OCI-LY7 (cell line): Measurements from ENCODE around the gene CITED2. TPM values are rescaled to one million over a fixed set of nuclear protein-coding genes. Genes with fewer than 3 reads are reported as not detected.

Experiments used
- BruUV-seq: library from RNA; stranded (reverse); fragments of 400-500 nt; replicated peaks from 2 replicates; lab custom pipeline; 2021; lab: Mats Ljungman, UMichigan
- CTCF ChIA-PET: fragments of 300-600 bp; sonication (Branson Sonifier 250); formaldehyde crosslinking; loops from one replicate; lab custom pipeline; 2022; ENCODE audit warnings: antibody characterized with exemption; ENCODE audit not compliant: unreplicated experiment; lab: Charles Lee
- POLR2A ChIA-PET: fragments of 300-600 bp; sonication (Branson Sonifier 250); formaldehyde crosslinking; loops from one replicate; lab custom pipeline; 2022; ENCODE audit warnings: antibody characterized with exemption; lab: Charles Lee
- DNase-seq: peaks from one replicate; pipeline ENCODE4 v3.0.0-alpha.2; 2015; ENCODE audit warnings: low spot score
- H2AFZ ChIP-seq: fragments of 200-600 bp; sonication (generic), shearing (Covaris generic); 2 replicates; pipeline ENCODE4 v1.6.1; 2014; ENCODE audit warnings: mild to moderate bottlenecking, antibody characterized with exemption, low read length, moderate library complexity
- H3K27ac ChIP-seq: fragments of 200-600 bp; sonication (generic); 2 replicates; pipeline ENCODE4 v1.5.1; 2014; ENCODE audit warnings: mixed run types, low read depth, mild to moderate bottlenecking, moderate library complexity, low read length, inconsistent platforms; ENCODE audit not compliant: poor library complexity, severe bottlenecking
- H3K36me3 ChIP-seq: fragments of 200-600 bp; sonication (generic); 2 replicates; pipeline ENCODE4 v1.6.1; 2014; ENCODE audit warnings: mild to moderate bottlenecking, antibody characterized with exemption, low read length, moderate library complexity, mixed read lengths; ENCODE audit not compliant: insufficient read depth
- H3K4me1 ChIP-seq: fragments of 200-600 bp; sonication (generic); 2 replicates; pipeline ENCODE4 v1.5.1; 2014; ENCODE audit warnings: mild to moderate bottlenecking, low read length; ENCODE audit not compliant: insufficient read depth, poor library complexity, severe bottlenecking
- H3K4me2 ChIP-seq: fragments of 200-600 bp; sonication (generic); 2 replicates; pipeline ENCODE4 v1.6.1; 2014; ENCODE audit warnings: mild to moderate bottlenecking, low read length
- H3K4me3 ChIP-seq: fragments of 200-600 bp; sonication (generic); 2 replicates; pipeline ENCODE4 v1.5.1; 2014; ENCODE audit warnings: mild to moderate bottlenecking, low read depth, low read length; ENCODE audit not compliant: poor library complexity, severe bottlenecking
- H3K79me2 ChIP-seq: fragments of 200-600 bp; sonication (generic); 2 replicates; pipeline ENCODE4 v1.6.1; 2016; ENCODE audit warnings: low read depth, mild to moderate bottlenecking, low read length, moderate library complexity, mixed read lengths; ENCODE audit not compliant: insufficient read depth
- H3K9me2 ChIP-seq: fragments of 200-600 bp; sonication (generic); 2 replicates; pipeline ENCODE4 v1.6.1; 2016; ENCODE audit warnings: mild to moderate bottlenecking, low read length, mixed read lengths; ENCODE audit not compliant: insufficient read depth
- H3K9me3 ChIP-seq: fragments of 200-600 bp; sonication (generic); 2 replicates; pipeline ENCODE4 v1.6.1; 2014; ENCODE audit warnings: mild to moderate bottlenecking, mixed run types, low read length, mixed read lengths
- H4K20me1 ChIP-seq: fragments of 200-600 bp; sonication (generic); 2 replicates; pipeline ENCODE4 v1.6.1; 2014; ENCODE audit warnings: mild to moderate bottlenecking, antibody characterized with exemption, low read length, moderate library complexity, mixed read lengths; ENCODE audit not compliant: insufficient read depth
- CTCF ChIP-seq: fragments of 200-600 bp; sonication (generic); conservative IDR thresholded peaks from 2 replicates; pipeline ENCODE4 v1.5.1; 2014; ENCODE audit warnings: mild to moderate bottlenecking, antibody characterized with exemption, low read length, moderate library complexity, mixed read lengths
- EZH2phosphoT487 ChIP-seq: fragments of 200-600 bp; sonication (generic); IDR thresholded peaks from 2 replicates; pipeline ENCODE4 v1.6.1; 2018; ENCODE audit warnings: low read depth, borderline replicate concordance, mild to moderate bottlenecking, mixed run types, antibody characterized with exemption, low read length, moderate library complexity, mixed read lengths
- intact Hi-C: fragments of 100-400 bp; cut with micrococcal nuclease; formaldehyde crosslinking; loops from one replicate; pipeline ENCODE4 v1.10.0; 2022; ENCODE audit not compliant: unreplicated experiment
- total RNA-seq, 2 experiments: library from RNA; depleted of rRNA in 1 of 2; stranded (reverse); fragments of >200 nt in 1 of 2; shearing (Covaris generic) in 1 of 2; gene quantifications; 2 replicates each; pipeline ENCODE4 v1.2.3, GENCODE V29; 2014 to 2022

Gene CITED2
- total RNA-seq, 2 experiments from 2014 or later: 35.0 to 40.1 TPM

GRCh38 chr6:139355172-139355571 is 19.3 kb downstream of the CITED2 start:
- CTCF ChIA-PET: no interaction called here
- peaks cover 8% of the 10 kb centered on the region for H3K4me1 ChIP-seq
- H3K36me3 ChIP-seq: peaks cover 24% of the 10 kb centered on the region
- no peak overlapping the region for H3K27ac ChIP-seq
- POLR2A ChIA-PET: interaction anchor here (0.5 to 2.2 kb wide), 6 partner anchors 9 to 920 kb away, joined by 3 to 11 read pairs (median 4); no protein-coding TSS in a partner anchor
- H3K9me2 ChIP-seq: no peaks in the 10 kb centered on the region
- H3K4me2 ChIP-seq: no peak overlapping the region
- H3K4me3 ChIP-seq: no peak overlapping the region
- TF ChIP-seq EZH2phosphoT487 (no peak), CTCF (no peak)
- BruUV-seq: no TSS peak
- H2AFZ ChIP-seq: no peak overlapping the region
- H3K9me3 ChIP-seq: peaks cover 10% of the 10 kb centered on the region; the same call in 1 of the 2 replicates
- no peak for DNase-seq
- intact Hi-C loops: no loop called here
- H3K79me2 ChIP-seq: no peaks in the 10 kb centered on the region
- no peaks in the 10 kb centered on the region for H4K20me1 ChIP-seq

- Histone ChIP-seq H3K4me1 (peaks cover 8% of the 10 kb centered on the region), H3K9me2 (no peaks in the 10 kb centered on the region), H3K4me3 (no peak overlapping the region), H3K27ac (no peak overlapping the region), H4K20me1 (no peaks in the 10 kb centered on the region), H3K9me3 (peaks cover 8% of the 10 kb centered on the region; the same call in 1 of the 2 replicates), H3K36me3 (peaks cover 17% of the 10 kb centered on the region), H3K79me2 (no peaks in the 10 kb centered on the region), H2AFZ (no peak overlapping the region), H3K4me2 (no peak overlapping the region)
- intact Hi-C loops: no loop called here
- CTCF ChIA-PET: interaction anchor here (1.1 kb wide), 1 partner anchor 135 kb away, joined by 3 read pairs; no protein-coding TSS in a partner anchor
- POLR2A ChIA-PET: interaction anchor here (2.2 kb wide), 1 partner anchor 8 kb away, joined by 11 read pairs; no protein-coding TSS in a partner anchor
- TSS peak; percentile 12 for BruUV-seq
- TF ChIP-seq CTCF (no peak), EZH2phosphoT487 (no peak)
- no peak for DNase-seq
Measured at GRCh38 chr6:139354189-139354588, 20.3 kb downstream of the CITED2 start.

DNA sequence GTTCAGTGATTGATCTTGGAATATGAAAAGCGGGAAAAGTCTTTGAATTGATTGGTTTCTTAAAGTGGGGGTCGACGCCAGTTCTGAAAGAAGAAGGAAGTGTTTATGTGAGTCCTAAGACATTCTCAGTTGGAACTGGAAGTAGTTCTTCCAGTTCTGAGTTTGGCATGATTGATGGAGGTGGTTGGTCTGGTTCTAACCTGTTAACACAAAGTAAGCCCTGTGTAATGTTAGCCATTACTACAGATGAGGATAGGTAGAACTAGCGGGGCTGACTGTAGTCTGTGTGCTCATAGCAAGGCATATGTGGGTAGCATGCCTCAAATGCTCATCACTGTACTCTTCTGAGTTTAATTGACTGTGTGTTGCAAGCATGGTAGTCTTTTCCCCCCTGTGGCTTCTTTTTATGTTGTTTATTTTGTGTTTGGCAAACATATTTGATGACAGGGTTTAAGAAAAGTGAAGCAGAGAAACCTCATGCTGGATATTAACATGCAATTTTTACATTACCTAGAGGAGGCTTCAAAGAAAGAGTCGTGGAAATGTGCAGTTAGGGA is 24.9 kb downstream of the CITED2 start:
- H3K79me2 ChIP-seq: no peaks in the 10 kb centered on the region
- peaks cover 3% of the 10 kb centered on the region for H3K4me1 ChIP-seq
- H3K4me2 ChIP-seq: no peak overlapping the region
- intact Hi-C loops: no loop called here
- CTCF ChIA-PET: no interaction called here
- no peak overlapping the region for H3K4me3 ChIP-seq
- DNase-seq: no peak
- TF ChIP-seq CTCF (no peak), EZH2phosphoT487 (no peak)
- BruUV-seq: no TSS peak
- H3K36me3 ChIP-seq: no peaks in the 10 kb centered on the region
- no peak overlapping the region for H2AFZ ChIP-seq
- H3K27ac ChIP-seq: no peak overlapping the region
- no peaks in the 10 kb centered on the region for H3K9me3 ChIP-seq
- no peaks in the 10 kb centered on the region for H4K20me1 ChIP-seq
- POLR2A ChIA-PET: interaction anchor here (1.2 kb wide), 1 partner anchor 11 kb away, joined by 4 read pairs; no protein-coding TSS in a partner anchor
- no peaks in the 10 kb centered on the region for H3K9me2 ChIP-seq
